Left hindlimb (tissue), 1 donor: ENCODE data around the gene EDNRA.
"Not testable (repeated sequence)": the region's sequence is repeated elsewhere in the genome, so short reads cannot be mapped to it uniquely, and the experiment has no call there.

Experiments used
- DNase-seq: peaks from one replicate; pipeline ENCODE4 v3.0.0-alpha.2; 2018

The EDNRA gene

DNA sequence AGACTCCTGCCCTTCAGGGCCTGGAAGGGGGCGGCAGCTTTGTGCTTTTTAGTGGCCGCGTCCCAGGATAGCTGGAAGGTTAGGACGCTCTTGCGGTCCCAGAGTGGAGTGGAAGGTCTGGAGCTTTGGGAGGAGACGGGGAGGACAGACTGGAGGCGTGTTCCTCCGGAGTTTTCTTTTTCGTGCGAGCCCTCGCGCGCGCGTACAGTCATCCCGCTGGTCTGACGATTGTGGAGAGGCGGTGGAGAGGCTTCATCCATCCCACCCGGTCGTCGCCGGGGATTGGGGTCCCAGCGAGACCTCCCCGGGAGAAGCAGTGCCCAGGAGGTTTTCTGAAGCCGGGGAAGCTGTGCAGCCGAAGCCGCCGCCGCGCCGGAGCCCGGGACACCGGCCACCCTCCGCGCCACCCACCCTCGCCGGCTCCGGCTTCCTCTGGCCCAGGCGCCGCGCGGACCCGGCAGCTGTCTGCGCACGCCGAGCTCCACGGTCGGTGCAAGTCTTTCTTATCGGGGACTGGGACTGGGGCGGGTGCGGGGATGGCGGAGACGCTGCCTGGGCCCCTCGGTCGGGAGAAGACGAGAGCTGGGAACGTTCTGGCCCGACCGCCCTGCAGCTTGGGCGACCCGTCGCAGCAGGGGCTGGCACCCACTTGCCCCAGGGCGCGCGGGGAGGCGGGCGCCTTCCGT is at the start of gene EDNRA:
TSS of gene EDNRA (plus strand) at position 207 of the 686 bp plus-strand sequence. CDS start 4,585 bp downstream, outside the sequence.
- DNase-seq = peak; percentile 70

DNA sequence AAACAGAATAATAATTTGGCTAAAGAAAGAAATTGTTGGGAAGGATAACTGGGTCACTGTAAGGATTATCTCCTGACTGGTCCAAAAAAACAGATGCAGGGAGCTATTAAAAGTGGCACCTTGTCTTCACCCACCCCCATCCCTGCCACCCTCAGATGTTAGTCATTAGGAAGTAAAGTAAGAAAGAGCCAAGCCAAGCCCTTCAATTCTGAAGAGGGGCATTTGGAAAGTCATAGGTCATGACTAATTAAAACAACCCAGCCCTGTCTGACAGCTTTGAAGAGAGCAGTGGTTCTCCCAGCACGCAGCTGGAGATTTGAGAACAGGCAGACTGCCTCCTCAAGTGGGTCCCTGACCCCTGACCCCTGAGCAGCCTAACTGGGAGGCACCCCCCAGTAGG is 46.5 kb upstream of the EDNRA start:
- not testable (repeated sequence) for DNase-seq

DNA sequence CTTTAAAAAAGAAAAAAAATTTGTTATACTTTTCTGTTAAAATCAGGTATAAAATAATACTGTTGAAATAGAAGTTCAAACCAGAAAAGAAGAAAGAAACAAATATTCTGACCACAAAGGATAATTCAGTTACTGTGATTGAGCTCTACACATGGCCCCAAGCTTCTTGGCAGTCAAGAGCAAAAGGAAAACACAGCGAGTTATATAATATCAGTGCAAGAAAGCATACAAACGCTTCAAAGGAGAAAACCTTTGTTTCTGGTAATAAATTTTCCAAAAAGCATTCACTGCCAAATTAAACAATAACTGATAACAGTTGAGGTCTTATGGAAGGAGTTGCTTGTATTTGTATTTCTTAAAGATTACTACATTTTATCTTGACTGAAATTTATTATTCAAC is 40.5 kb upstream of the EDNRA start:
- DNase-seq = no peak

DNA sequence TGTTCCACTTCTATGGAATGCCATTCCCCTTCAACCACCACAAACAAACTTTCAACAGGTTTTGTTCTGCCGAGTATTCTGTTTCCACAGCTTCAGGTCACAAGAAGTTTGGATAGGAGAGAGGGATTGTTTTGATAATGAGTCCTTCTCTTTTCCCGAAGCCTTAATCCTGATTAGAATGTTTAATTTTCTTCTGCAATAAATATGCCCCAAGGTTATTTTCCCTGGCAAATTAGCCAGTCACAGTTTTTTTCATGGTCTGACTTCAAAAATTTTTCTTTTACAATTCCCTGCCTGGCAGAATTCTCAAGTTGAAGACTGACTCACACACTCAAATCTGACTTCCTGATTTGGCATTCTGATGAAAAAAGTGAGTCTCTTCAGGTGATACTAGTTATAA is 33.1 kb upstream of the EDNRA start:
- DNase-seq = no peak

DNA sequence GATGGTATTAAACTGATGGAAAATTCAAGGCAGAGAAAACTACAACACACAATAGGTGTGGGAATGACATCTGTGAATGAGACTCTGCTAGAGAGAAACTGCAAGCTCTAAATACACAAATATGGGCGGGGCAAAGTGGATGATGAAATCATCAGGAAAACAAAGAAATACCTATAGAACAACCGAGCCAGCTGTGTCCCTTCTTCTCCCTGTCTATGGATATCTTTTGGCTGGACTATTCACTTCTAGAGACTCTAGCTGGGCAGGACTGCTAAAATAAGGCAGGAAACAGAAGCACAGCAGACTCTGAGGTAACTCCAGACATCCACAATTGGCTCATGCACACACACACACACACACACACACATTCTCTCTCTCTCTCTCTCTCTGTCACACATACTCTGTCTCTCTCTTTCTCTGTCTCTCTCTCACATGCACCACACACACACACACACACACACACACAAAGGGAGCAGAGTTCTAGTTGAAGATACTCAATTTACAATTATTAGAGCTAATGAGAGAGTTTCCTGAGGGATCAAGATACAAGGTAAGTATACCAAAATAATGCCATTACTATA is 27.2 kb upstream of the EDNRA start:
- no peak for DNase-seq

DNA sequence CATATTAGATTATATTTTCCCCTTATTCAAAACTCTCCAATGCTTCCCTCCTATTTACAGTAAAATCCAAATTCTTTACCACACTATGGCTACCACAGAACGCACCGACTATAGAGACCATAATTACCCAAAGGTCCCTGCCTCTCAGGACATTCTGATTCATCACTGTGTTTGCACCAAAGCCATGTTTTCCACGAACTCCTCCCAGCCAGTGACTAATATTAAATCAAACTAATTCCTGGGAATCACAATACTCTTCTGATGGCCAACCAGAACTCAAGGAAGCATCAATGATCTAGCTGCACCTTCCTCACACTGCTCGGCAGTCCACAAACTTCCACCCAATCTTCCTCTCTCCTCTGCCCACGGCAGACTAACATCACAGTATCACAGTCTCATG is 24.2 kb upstream of the EDNRA start:
- no peak for DNase-seq

DNA sequence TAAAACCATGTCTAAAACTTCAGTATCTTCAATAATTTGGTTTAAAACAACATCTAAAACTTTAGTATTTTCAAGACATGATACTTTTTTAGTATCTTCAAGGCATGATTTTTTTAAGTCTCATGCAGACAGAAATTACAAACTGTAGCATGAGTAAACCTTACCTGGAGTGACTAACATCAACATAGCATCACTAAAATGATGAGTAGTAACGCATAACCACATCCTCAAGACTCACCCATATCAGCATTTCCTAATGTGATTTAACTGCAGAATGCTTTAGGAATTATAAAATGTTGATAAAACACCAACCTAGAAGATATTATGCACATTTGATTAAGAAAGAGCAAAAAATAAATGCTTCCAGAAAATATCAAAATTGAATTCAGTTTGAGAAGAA is 19.7 kb upstream of the EDNRA start:
- DNase-seq = no peak

DNA sequence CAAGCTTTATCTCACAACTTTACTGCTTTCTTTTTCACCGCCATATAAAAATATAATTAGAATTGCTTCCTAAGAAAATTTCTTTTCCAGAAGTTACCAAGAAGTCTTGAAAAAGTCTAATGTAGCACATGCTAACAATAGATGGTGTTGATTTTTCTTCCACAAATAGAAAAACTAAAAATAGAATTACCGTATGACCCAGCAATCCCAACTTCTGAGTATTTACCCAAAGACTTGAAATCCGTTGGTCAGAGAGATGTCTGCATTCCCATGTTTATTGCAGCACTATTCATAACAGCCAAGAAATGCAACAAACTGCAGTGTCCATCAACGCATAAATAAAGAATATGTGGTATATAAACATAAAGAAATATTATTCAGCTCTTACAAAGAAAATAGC is 17.8 kb upstream of the EDNRA start:
- DNase-seq = no peak

DNA sequence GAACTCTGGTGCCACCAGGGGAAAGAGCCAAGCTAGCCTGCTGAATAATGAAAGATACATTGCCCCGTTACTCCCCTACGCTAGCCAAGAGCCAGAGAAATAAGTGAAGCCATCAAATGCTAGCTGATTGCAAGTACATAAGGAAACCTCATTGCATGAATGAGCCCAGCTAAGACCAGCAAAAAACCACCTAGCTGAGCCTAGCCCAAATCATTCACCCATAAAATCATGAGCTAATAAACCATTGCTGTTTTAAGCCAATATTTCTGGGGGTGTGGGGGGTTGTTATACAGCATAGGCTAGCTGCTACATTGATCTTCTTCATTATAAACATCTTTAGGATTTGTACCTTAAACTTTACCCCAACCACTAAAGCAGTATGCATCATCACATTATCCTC is 15.4 kb upstream of the EDNRA start:
- no peak for DNase-seq

DNA sequence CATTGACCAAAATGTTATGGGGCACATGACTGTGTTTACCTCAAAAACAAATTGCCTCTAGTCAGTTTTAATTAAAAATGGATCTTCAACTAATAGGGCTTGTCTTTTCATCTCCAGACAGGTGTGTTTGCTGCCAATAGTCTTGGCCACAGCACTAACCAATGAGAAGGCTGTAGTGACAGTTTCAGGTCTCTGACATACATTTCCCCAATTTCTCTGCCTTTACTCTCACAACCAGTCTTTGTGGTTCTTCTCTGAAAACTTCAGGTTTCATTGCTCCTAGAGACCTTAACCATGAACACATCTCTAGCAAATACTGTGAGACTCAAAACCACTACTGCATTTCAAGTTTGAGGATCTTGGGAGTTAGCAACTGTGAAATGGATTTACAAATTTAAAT is 3.5 kb upstream of the EDNRA start:
- DNase-seq = no peak

DNA sequence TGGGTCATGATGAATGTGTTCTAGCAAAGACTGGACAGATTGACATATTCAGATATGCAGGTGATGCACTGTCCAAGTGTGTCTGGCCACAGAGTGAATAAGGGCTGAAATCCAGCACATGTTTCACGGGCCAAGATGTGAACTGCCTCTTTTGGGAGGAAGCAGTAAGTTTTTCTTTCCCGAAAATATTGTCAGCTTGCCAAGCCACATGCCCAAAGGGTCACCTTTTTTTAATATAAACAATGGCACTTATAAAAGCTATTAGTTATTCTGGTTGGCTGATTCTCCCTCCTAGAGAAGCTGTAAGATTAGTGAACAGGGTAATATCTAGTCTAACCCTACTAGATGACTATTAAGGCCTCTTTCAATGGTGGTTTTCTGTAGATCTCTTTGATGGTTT is 1.5 kb upstream of the EDNRA start:
- DNase-seq = no peak

DNA sequence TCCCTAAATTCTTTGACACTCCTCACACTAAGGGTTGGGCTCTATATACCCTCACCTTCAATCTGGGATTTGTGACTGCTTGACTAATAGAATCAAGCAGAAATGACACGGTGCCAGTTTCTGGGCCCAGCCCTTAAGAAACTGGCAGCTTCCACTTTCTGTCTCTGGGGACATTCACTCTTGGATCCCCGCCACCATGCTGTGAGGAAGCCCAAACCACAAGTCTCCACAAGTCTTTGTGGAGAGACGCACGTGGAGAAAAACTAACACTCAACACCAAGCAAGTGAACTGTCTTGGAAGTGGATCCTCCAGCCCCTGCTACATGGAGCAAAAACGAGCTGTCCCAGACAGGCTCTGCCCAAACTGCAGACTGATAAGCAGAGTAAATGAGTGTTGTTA is 1.1 kb upstream of the EDNRA start:
- DNase-seq = peak; percentile 50

DNA sequence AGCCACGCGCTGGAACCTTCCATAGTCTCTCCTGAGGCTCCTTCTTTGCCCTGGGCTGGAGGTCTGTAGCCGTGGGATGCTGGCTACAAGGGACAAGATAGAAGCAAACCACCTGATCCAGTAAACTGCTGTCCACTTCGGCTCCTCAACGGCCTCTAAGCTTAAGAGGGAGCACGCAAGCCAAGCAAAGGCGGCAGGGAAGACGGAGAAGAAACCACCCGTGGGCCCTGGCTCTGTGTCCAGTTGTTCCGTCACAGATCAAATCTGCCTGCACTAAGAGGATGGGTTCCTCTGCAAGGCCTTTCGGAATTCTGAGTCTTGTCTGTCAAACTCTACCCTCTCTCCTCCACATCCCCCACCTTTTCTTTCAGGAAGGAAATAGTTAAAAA is 401 bp upstream of the EDNRA start:
- DNase-seq = no peak

DNA sequence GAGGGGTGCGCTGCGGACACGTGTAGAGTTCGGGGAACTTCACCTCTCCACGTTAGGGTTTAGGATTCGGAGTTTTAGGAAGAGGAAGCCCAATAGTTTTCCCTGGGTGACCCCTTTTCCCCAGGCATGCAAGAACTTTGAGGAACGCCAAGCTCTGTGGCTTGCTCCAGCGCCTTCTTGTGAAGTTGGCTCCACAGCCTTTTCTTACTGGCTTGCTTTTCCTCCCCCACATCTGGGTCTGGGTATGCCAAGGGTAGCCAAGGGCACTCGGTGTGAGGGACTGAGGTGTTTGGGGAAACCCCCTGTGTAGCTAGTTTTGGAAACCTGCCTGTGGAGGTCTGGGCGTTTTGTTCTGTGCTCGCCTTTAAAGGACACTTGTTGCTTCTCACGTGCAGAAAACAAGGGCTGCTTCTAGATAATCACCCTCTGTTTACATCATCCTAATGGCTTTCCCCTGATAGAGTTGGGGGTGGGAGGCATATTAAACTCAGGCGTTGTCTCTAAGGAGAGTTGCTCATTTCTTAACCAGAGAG is 746 bp downstream of the EDNRA start:
- DNase-seq = peak; percentile 33

DNA sequence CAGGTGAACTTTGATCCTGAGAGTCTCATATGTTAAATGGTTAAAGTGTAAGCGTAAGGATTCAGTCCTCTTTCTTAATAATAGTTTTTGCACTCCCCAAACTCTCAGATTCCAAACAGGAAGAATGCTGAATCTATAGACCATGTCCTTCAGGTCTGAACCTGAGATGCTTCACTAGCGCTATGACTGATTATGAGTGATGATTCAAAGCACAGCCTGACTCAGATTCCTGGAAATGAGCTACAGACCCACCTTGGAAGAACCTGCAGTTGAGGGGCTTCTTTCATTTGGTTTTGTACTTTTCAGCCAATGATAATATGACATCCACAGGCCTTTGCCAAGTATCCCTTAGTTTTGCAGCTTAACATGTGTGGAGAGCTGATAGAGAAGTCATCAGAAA is 1.4 kb downstream of the EDNRA start:
- DNase-seq = no peak

DNA sequence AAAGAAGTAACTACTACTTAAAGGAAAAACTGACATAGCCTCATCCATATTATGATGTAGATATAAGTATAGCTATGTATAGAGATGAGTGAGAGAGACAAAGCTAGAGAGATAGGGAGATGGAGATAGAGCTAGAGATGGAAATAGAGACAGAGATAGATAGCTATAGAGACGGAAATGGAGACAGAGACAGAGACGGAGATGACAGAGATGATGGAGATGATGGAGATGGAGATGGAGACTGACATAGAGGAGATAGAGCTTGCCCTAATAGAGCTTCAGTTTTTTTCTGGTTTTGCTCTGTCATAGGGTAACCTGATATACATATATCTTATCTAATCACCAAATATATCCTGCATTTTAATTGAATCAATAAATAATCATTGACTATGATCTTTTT is 4.3 kb downstream of the EDNRA start:
- DNase-seq = no peak

DNA sequence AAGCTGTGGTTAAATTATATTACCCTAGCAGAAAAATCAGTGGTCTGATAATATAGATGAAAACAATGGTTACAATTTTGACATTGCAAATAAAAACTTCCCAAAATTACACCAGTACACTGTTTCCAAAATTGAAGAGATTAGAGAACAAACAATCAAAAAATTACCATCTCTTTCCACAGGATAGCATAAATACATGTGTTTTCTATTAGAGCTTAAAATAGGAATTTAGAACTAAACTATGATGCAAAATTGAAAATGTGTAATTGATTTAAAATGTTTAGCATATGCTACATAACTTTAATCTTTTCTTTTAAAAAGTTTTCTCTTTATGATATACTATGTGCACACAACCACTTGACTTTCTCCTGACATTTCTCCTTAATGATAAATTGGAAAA is 6.7 kb downstream of the EDNRA start:
- DNase-seq = no peak

DNA sequence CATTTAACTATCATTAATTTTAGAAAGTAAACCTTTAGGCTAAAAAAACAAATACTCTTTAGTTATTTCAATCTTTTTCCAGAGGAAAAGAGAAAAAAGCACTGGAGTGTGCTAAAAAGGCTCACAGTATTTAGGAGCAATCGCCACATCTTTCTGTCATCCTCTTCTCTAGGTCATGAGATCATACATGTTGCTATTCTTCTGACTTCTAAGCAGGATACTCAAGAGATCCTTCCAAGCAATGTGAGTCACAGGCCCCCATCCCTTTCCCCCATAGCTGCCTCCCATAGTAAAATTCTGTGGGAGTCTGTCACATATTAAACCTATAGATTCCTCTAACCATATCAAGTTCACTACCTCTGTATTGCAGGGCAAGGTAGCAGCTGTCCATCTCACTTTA is 7.7 kb downstream of the EDNRA start:
- DNase-seq = no peak

DNA sequence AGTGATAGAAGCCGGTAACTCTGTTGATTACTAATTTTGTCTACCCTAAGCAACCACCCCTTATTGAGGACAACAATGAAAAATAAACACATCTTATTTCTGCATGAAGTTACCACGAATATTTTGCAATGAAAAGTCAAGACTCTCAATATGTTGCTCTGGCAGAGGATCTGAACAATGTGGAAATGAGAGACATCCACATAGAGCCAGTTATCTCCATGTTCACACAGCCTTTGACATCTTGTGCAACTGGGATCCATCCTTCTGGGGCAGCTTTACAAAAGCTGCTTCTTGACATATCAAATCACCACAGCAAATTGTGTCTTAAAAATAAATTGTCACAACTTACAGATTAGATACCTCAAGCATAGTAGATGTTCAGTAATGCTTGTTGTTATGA is 10.2 kb downstream of the EDNRA start:
- DNase-seq = no peak

DNA sequence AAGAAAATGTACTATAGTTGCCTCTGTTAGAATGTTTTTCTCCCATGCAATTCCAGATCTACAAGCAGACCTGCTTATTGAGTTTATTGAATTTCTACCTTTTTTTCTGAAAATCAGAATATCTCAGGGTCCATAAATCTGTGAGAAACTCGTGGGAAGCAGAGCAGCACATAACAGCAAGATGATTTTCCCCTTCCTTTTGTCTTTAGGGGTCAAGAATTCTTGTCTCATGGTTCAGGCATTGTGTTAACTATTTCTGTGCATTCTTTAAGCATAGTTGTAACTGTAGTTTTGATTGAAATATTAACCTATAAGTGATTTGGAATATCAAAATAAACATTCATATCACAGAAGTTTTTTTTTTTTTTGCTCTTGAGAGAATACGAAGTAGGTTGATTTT is 11.4 kb downstream of the EDNRA start:
- no peak for DNase-seq

DNA sequence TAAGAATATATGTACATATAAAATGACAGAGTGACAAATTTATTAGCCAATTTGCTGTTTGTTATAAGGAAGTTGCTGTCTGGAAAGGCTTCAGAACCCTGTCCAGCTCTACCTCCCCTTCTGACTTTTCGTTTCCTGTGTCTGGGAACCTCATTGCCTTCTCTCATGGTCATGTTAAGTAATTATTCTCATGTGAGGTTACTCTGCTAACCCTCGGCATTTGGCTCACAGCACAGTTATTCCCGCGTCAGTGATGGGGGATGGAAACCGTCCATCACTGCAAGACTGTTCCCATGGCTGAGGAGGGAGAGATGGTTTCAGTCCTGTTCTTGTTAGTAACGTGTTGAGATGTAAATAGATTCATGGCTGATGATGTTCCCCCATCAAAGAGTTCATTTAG is 11.9 kb downstream of the EDNRA start:
- peak; percentile 66 for DNase-seq

DNA sequence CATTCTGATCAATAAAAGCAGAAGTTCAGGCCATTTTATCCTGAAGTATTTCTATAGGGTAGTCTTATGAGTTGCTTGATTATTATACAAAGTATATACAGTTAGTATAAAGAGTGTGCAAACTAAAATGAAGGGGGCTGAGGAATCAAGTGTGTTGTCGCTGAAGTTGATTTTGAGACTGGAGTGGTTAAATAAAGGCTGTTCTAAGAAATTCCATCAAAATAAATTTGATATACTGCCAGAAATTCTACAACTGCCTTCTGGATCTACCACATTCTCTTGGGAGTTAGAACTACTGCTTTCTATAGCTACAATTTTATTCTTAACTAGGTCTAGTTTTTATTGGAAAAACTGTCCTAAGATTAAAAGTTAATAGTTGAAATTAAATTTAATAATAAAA is 12.4 kb downstream of the EDNRA start:
- DNase-seq = no peak

DNA sequence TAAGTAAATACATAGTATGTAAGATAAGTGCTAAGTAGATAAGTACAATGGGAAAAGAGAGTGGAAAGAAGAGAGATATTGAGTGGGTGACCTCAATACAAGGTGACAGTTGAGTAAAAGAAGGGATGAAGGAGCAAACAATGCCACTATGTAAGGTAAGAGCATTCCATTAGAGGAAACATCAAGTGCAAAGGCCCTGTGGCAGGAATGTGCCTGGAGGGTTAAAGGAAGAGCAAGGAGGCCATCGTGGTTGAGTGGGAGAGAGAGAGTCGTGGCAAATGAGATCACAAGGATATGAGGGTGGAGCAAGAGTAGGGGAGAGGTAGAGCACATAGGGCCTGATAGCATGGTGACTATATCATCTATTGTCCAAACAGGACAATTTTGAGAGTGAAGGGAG is 13.4 kb downstream of the EDNRA start:
- no peak for DNase-seq

DNA sequence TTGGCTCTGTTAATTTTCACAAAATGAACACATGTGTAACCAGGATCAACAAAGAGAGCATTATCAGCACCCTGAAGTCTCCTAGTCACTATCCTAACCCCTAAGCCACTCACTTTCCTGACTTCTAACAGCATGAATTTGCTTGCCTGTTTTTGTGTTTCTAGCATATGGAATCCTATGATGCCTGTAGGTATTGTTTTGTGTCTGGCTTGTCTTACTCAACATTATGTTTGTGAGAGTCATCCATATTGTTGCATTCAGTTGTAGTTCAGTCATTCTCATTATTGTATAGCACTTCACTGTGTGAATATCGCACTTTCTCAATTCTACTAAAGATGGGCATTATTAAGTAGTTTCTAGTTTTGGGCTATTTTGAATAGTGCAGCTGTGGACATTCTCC is 15.6 kb downstream of the EDNRA start:
- DNase-seq = no peak
